Measurements from ENCODE around the gene ALKBH3.
A peak's percentile ranks its signal among the peaks of the same experiment; 100 is the strongest.

Gene ALKBH3

DNA sequence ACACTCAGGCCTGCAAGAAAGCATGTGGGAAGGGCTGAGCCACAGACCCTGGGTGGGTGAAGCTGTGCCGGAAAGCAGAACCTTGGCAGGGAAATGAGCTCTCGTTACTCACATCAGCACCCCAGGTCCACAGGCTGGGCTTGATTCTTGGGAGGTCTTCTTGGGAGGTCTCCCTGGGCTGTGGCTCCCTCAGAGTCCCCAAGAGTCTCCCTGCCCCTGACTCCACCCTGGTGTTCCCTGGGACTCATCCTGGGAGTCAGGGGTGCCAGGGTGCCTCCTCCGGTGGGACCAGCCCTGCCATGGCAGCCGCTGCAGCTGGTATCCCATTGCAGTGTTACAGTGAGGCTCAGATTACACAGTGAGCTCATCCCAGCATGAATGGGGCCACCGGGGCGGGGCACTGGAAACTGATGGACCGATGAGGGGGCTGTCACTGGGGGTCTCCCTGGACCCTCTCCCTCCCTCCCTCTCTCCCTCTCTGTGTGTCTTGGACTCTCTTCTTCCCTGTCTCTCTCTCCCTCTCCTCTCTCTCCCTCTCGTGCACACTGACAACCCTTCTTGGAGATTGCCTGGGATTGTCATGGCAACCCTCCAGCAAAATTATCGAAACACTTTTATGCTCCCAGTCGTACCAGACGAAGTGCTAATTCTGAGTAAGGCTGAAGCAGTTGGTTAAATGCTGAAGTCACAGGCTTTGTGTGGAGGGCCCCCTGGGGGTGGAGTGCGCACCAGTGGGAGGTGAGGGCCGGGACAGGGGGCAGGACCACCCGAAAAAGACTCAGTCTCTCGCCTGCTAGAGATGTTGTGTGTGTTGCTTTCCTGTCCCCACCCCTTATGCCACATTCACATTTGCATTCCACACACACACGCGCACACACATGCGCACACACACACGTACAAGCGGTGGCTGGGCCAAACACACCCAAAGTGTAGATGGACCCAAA, 53.2 kb downstream of the ALKBH3 start:
- TF ChIP-seq, protein P1, sequence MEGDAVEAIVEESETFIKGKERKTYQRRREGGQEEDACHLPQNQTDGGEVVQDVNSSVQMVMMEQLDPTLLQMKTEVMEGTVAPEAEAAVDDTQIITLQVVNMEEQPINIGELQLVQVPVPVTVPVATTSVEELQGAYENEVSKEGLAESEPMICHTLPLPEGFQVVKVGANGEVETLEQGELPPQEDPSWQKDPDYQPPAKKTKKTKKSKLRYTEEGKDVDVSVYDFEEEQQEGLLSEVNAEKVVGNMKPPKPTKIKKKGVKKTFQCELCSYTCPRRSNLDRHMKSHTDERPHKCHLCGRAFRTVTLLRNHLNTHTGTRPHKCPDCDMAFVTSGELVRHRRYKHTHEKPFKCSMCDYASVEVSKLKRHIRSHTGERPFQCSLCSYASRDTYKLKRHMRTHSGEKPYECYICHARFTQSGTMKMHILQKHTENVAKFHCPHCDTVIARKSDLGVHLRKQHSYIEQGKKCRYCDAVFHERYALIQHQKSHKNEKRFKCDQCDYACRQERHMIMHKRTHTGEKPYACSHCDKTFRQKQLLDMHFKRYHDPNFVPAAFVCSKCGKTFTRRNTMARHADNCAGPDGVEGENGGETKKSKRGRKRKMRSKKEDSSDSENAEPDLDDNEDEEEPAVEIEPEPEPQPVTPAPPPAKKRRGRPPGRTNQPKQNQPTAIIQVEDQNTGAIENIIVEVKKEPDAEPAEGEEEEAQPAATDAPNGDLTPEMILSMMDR (IDR thresholded peaks at IDR 0.05; ENCODE audit: low read depth, low read length): peak; percentile 31
- DNase-seq (ENCODE audit: low read depth, low spot score): peak; percentile 55
- H3K4me3 ChIP-seq (ENCODE audit: low read depth, low read length): peak overlapping the region; percentile 21
- in situ Hi-C loops (cut with HindIII; ENCODE audit: low sequenced_read_pairs): no loop called here

DNA sequence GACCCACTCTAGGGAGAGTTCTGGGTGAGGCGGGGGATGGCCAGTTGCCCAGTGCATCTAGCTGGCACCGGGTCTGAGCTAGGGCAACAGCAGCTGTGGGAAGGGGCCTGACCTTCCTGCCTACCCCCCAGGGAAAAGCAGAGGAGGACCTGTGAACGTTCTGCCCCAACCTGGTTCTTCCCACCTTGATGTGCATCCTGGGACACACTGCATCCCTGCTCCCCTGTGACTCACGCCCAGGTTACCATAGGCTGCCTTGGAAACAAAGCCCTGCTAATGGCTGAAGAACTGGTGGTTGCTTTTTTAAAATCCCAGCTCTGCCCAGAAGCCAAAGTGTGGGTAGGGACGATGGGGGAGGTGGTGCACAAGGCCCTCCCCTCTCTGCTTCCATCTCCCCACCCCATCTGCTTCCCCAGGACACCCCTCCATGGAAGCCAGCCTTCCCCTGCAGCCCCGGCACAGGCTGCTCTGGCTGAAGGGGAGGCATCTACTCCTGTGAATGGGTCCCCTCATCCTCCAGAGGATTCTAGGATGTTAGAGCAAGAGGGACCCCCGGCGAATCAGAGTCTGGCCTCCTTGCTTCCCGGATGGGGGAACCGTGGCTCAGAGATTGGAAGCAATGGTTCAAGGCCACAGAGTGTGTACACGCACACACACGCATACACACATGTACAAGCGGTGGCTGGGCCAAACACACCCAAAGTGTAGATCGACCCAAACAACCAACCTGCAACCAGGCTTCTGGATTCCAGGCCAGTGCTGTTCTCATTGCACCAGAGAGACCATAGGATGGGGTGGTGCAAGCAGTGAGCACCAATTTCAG, 54.2 kb downstream of the ALKBH3 start:
- in situ Hi-C loops (cut with HindIII; ENCODE audit: low sequenced_read_pairs): no loop called here
- no peak overlapping the region for H3K4me3 ChIP-seq (ENCODE audit: low read depth, low read length)
- DNase-seq (ENCODE audit: low read depth, low spot score): no peak
- TF ChIP-seq, protein P1 (IDR thresholded peaks at IDR 0.05; ENCODE audit: low read depth, low read length): no peak

DNA sequence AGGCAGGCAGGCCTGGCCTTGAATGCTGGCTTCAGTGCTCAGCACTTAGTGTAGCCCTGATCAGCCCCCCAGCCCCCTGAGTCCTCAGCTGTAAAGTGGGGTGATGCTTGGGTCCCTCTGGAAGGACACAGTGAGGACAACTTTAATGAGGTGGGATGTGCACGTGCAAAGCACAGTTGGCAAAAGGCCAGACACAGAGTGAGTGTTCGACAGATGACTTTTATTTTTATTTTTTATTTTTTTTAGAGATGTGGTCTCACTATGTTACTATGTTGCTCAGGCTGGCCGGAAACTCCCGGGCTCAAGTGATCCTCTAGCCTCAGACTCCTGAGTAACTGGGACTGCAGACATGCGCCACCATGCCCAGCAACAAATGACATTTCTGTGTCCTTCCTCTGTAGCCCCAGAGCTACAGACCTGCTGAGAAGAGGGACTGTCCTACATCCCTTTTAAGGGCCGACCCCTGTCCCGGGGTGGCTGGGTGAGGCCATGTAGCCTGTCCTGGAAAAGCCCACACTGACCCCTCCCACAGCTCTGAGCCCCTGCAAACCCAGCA, 54.9 kb downstream of the ALKBH3 start:
- no peak overlapping the region for H3K4me3 ChIP-seq (ENCODE audit: low read depth, low read length)
- in situ Hi-C loops (cut with HindIII; ENCODE audit: low sequenced_read_pairs): no loop called here
- no peak for DNase-seq (ENCODE audit: low read depth, low spot score)

DNA sequence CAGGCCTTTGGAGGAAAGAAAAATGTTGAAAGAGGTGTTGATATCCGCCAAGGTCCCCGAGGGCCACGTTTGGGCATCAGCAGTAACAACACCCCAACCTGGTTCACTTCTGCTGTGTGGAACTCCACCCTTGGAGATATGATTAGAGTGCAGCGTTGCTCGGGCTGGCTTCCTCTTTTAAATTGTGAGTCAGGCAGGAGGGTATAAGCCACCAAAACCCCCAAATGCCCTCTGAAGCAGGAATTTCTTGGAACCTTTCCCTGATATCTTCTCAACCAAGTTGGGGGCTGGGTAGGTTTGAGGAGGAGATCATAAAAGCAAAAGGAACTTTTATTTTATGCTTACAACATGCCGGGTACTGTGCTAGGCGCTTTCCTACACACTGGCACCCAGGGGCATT, 55.4 kb downstream of the ALKBH3 start:
- in situ Hi-C loops (cut with HindIII; ENCODE audit: low sequenced_read_pairs): no loop called here

More for the DNA sequence above, 54.9 kb downstream of the ALKBH3 start:
- TF ChIP-seq, protein P1 (IDR thresholded peaks at IDR 0.05; ENCODE audit: low read depth, low read length): no peak

DNA sequence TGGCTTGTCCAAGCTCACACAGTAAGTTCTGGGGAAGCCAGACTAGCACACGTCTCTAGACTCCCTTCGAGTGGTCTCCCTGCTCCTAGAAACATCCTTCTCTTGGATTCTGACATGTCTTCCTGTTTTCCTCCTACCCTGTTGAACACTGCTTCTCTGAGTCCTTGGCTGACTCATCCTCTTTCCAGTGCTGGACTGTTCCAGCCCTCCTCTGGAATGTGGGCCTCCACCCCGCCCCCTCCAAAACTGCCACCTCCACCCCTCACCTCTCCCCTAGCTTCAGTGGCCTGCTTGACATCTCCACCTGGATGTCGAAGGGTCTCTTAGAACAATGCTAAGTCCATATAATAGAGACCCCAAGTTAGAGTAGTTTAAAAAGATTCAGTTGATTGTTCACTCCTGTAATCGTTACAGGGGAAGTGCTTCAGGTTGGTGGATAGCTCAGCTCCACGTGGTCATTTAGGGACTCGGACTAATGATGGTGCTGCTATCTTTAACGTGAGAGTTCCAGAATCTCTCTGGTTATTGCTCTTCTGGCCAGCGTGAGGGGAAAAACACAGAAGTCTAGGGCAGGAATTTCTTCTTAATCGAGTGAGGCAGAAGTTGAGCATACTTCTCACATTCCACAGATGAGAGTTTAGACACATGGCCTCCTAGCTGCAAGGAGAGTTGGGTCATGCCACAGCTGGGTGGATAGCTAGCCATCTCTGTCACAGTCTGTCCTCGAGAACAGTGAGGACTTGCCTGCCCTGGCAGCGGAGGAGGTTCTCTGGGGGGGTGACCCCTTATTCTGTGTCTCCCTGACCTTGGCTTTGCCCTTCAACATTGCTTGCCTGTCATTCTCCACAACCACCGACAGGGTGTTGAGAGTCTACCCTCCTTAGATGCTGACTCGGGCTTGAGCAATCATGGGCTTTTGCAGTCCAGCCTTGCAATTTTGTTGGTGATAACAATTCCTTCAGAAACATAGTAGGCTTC, 57.1 kb downstream of the ALKBH3 start:
- DNase-seq (ENCODE audit: low read depth, low spot score): peak; percentile 32
- no peak overlapping the region for H3K4me3 ChIP-seq (ENCODE audit: low read depth, low read length)
- TF ChIP-seq, protein P1 (IDR thresholded peaks at IDR 0.05; ENCODE audit: low read depth, low read length): peak; percentile 16
- in situ Hi-C loops (cut with HindIII; ENCODE audit: low sequenced_read_pairs): no loop called here

More for the DNA sequence above, 55.4 kb downstream of the ALKBH3 start:
- TF ChIP-seq, protein P1 (IDR thresholded peaks at IDR 0.05; ENCODE audit: low read depth, low read length): no peak
- no peak overlapping the region for H3K4me3 ChIP-seq (ENCODE audit: low read depth, low read length)
- no peak for DNase-seq (ENCODE audit: low read depth, low spot score)
